NCI-H226 (cell line): ENCODE data around the gene USH1G.
"Not testable (repeated sequence)": the region's sequence is repeated elsewhere in the genome, so short reads cannot be mapped to it uniquely, and the experiment has no call there.

Source experiments
- DNase-seq: peaks from one replicate; pipeline ENCODE4 v3.0.0-alpha.2; 2015

Gene USH1G

GRCh38 chr17:74873037-74873873 is 49.8 kb downstream of the USH1G start:
- DNase-seq = peak; percentile 97

- DNase-seq = no peak
Measured at GRCh38 chr17:74872313-74873036, 50.6 kb downstream of the USH1G start, which contains the start of gene FDXR. TSS of gene FDXR (minus strand) at chr17:74872994. CDS start at chr17:74872944, 50 bp downstream.

GRCh38 chr17:74871356-74872076 is 51.5 kb downstream of the USH1G start:
- DNase-seq = no peak

GRCh38 chr17:74870512-74870911 is 52.5 kb downstream of the USH1G start:
- DNase-seq = peak; percentile 80

GRCh38 chr17:74870028-74870427 is 53.0 kb downstream of the USH1G start:
- DNase-seq = not testable (repeated sequence)

- no peak for DNase-seq
Measured at GRCh38 chr17:74868908-74869255, 54.2 kb downstream of the USH1G start.

- no peak for DNase-seq
Measured at GRCh38 chr17:74868251-74868907, 54.7 kb downstream of the USH1G start.

- no peak for DNase-seq
Measured at GRCh38 chr17:74866198-74866835, 56.7 kb downstream of the USH1G start.
